Naive thymus-derived CD4-positive, alpha-beta T cell (primary cell): ENCODE data around the gene TRPM8. TPM values are rescaled to one million over a fixed set of nuclear protein-coding genes. Genes with fewer than 3 reads are reported as not detected.

Experiments
- ATAC-seq: fragments of 150-1000 bp; cut with Tn5 transposase; 2 replicates; pipeline ENCODE4 v1.10.0; 2021; ENCODE audit warnings: mild to moderate bottlenecking, moderate library complexity
- CTCF ChIA-PET: fragments of 350-600 bp; sonication (Branson Sonifier 250); formaldehyde crosslinking; loops from one replicate; lab custom pipeline; 2021; ENCODE audit warnings: antibody characterized with exemption; lab: Charles Lee
- POLR2A ChIA-PET: fragments of 350-600 bp; sonication (Branson Sonifier 250); formaldehyde crosslinking; loops from one replicate; lab custom pipeline; 2021; ENCODE audit warnings: antibody characterized with exemption, inconsistent platforms; lab: Charles Lee
- DNase-seq, 9 donors: peaks; one replicate each; pipeline versions ENCODE4 v3.0.0 to v3.0.0-alpha.2; 2020 to 2022; ENCODE audit warnings: mixed read lengths in 1 of 9
- H3K27ac ChIP-seq: one replicate; pipeline ENCODE4 v1.7.0; 2013; ENCODE audit warnings: mild to moderate bottlenecking, low read depth, low read length, moderate library complexity
- H3K27me3 ChIP-seq, 2 donors: one replicate each; pipeline ENCODE4 v1.7.0; 2013; ENCODE audit warnings: low read length in 2 of 2, mild to moderate bottlenecking in 2 of 2, moderate library complexity in 2 of 2; ENCODE audit not compliant: control insufficient read depth in 2 of 2, insufficient read depth in 2 of 2
- H3K36me3 ChIP-seq, 3 experiments: 1 replicate in 2 of 3; 2 replicates in 1 of 3; pipeline ENCODE4 v1.7.0; 2013; ENCODE audit warnings: low read length in 3 of 3, mild to moderate bottlenecking in 3 of 3, moderate library complexity in 1 of 3; ENCODE audit not compliant: insufficient read depth in 3 of 3, control insufficient read depth in 2 of 3
- H3K4me1 ChIP-seq, 2 donors: one replicate each; pipeline ENCODE4 v1.7.0; 2013; ENCODE audit warnings: low read length in 2 of 2, mild to moderate bottlenecking in 2 of 2, moderate library complexity in 1 of 2; ENCODE audit not compliant: control insufficient read depth in 2 of 2, insufficient read depth in 2 of 2
- H3K4me3 ChIP-seq: 2 replicates; pipeline ENCODE4 v1.7.0; 2013; ENCODE audit warnings: mild to moderate bottlenecking, low read length
- H3K9me3 ChIP-seq, 3 experiments: 1 replicate in 2 of 3; 2 replicates in 1 of 3; pipeline ENCODE4 v1.7.0; 2013; ENCODE audit warnings: low read length in 3 of 3; ENCODE audit not compliant: control insufficient read depth in 2 of 3
- H3K27ac Mint-ChIP-seq, 9 donors: one replicate each; pipeline ENCODE4 v1.8.0; 2020 to 2022; ENCODE audit warnings: mixed read lengths in 9 of 9, mild to moderate bottlenecking in 8 of 9, moderate library complexity in 5 of 9, inconsistent platforms in 2 of 9
- H3K27me3 Mint-ChIP-seq, 5 donors: one replicate each; pipeline ENCODE4 v1.8.0; 2021 to 2022; ENCODE audit warnings: mixed read lengths in 5 of 5, mild to moderate bottlenecking in 1 of 5
- H3K36me3 Mint-ChIP-seq, 5 donors: one replicate each; pipeline ENCODE4 v1.8.0; 2020 to 2022; ENCODE audit warnings: mixed read lengths in 5 of 5, mild to moderate bottlenecking in 3 of 5, inconsistent platforms in 1 of 5
- H3K4me1 Mint-ChIP-seq, 7 donors: one replicate each; pipeline ENCODE4 v1.8.0; 2020 to 2022; ENCODE audit warnings: mixed read lengths in 7 of 7, mild to moderate bottlenecking in 3 of 7, inconsistent platforms in 1 of 7
- H3K4me3 Mint-ChIP-seq, 10 donors: one replicate each; pipeline ENCODE4 v1.8.0; 2020 to 2022; ENCODE audit warnings: mild to moderate bottlenecking in 10 of 10, mixed read lengths in 10 of 10, moderate library complexity in 6 of 10, inconsistent platforms in 2 of 10
- H3K9me3 Mint-ChIP-seq, 11 donors: one replicate each; pipeline ENCODE4 v1.8.0; 2020 to 2022; ENCODE audit warnings: mixed read lengths in 11 of 11, mild to moderate bottlenecking in 4 of 11, inconsistent platforms in 1 of 11, moderate library complexity in 1 of 11
- intact Hi-C, 2 donors: fragments of 100-400 bp; cut with micrococcal nuclease; formaldehyde crosslinking; loops; one replicate each; pipeline ENCODE4 v1.15.1; 2023
- polyA plus RNA-seq, 2 donors: library from polyadenylated mRNA; unstranded; fragments of 300-500 nt; fragmentation: Illumina TruSeq; gene quantifications; one replicate each; pipeline ENCODE4 v1.2.3, GENCODE V29; 2021
- total RNA-seq, 6 experiments: library from RNA in 5 of 6; stranded (reverse) in 5 of 6; gene quantifications; 1 replicate in 5 of 6; 2 replicates in 1 of 6; pipeline ENCODE4 v1.2.3 and lab custom pipeline; 2021 to 2026

Gene TRPM8
- total and polyA plus RNA-seq, 7 experiments from 2014 or later, result not detected

GRCh38 chr2:233997707-233998106 is 80.5 kb downstream of the TRPM8 start:
- H3K4me1 Mint-ChIP-seq, result peaks cover 24 to 55% (median 44%) of the 10 kb centered on the region in 7 donors
- peaks cover 0 to 2% (median 0%) of the 10 kb centered on the region in 11 donors for H3K9me3 Mint-ChIP-seq
- ChIA-PET CTCF (interaction anchor here (0.6 to 1.6 kb wide), 3 partner anchors 12 to 457 kb away, joined by 3 to 6 read pairs (median 3); no protein-coding TSS in a partner anchor), POLR2A (interaction anchor here (1.2 kb wide), 1 partner anchor 9 kb away, joined by 7 read pairs; no protein-coding TSS in a partner anchor)
- Histone ChIP-seq H3K27ac (no peak overlapping the region), H3K4me3 (no peak overlapping the region), H3K9me3 (no peaks in the 10 kb centered on the region), H3K4me1 (peaks cover 21 to 24% of the 10 kb centered on the region in 2 donors), H3K36me3 (no peaks in the 10 kb centered on the region), H3K27me3 (no peaks in the 10 kb centered on the region)
- peaks cover 0 to 16% (median 0%) of the 10 kb centered on the region in 5 donors for H3K27me3 Mint-ChIP-seq
- H3K27ac Mint-ChIP-seq, result peak overlapping the region in 2 of 9 donors; percentile 41 to 49
- H3K36me3 Mint-ChIP-seq, result peaks cover 0 to 7% (median 0%) of the 10 kb centered on the region in 5 donors
- ATAC-seq, result no peak
- H3K4me3 Mint-ChIP-seq, result no peak overlapping the region
- no peak for DNase-seq
- intact Hi-C loops, result no loop called here

GRCh38 chr2:233999182-233999581 is 82.0 kb downstream of the TRPM8 start:
- peaks cover 0 to 7% (median 0%) of the 10 kb centered on the region in 5 donors for H3K36me3 Mint-ChIP-seq
- H3K27ac ChIP-seq, result no peak overlapping the region

GRCh38 chr2:234001380-234002160 is 84.4 kb downstream of the TRPM8 start:
- ChIA-PET CTCF (no interaction called here), POLR2A (no interaction called here)
- peaks cover 0 to 7% (median 0%) of the 10 kb centered on the region in 5 donors for H3K36me3 Mint-ChIP-seq
- no peak overlapping the region for H3K27ac ChIP-seq
- peaks cover 19 to 24% of the 10 kb centered on the region in 2 donors for H3K4me1 ChIP-seq
- intact Hi-C loops, result no loop called here
- ATAC-seq (peak; percentile 61), DNase-seq (peak in 6 of 9 donors; percentile 7 to 38 (median 26))
- H3K27me3 Mint-ChIP-seq, result peaks cover 0 to 43% (median 0%) of the 10 kb centered on the region in 5 donors
- H3K4me3 ChIP-seq, result no peak overlapping the region
- H3K9me3 Mint-ChIP-seq, result no peaks in the 10 kb centered on the region
- H3K27me3 ChIP-seq, result no peaks in the 10 kb centered on the region
- no peaks in the 10 kb centered on the region for H3K36me3 ChIP-seq
- H3K4me1 Mint-ChIP-seq, result peaks cover 20 to 39% (median 35%) of the 10 kb centered on the region in 7 donors
- H3K9me3 ChIP-seq, result no peaks in the 10 kb centered on the region
- peak overlapping the region; percentile 50 to 86 (median 73) for H3K27ac Mint-ChIP-seq
- H3K4me3 Mint-ChIP-seq, result peak overlapping the region; percentile 26 to 80 (median 56)

More at GRCh38 chr2:233999182-233999581, 82.0 kb downstream of the TRPM8 start:
- Histone ChIP-seq H3K4me3 (no peak overlapping the region), H3K27me3 (no peaks in the 10 kb centered on the region), H3K4me1 (peaks cover 19 to 24% of the 10 kb centered on the region in 2 donors), H3K9me3 (no peaks in the 10 kb centered on the region), H3K36me3 (no peaks in the 10 kb centered on the region)
- DNase-seq (no peak), ATAC-seq (no peak)
- no peak overlapping the region for H3K27ac Mint-ChIP-seq
- H3K4me1 Mint-ChIP-seq, result peaks cover 24 to 55% (median 47%) of the 10 kb centered on the region in 7 donors
- ChIA-PET POLR2A (interaction anchor here (1.2 kb wide), 1 partner anchor 26 kb away, joined by 3 read pairs; no protein-coding TSS in a partner anchor), CTCF (interaction anchor here (1.3 kb wide), 1 partner anchor 8 kb away, joined by 4 read pairs; no protein-coding TSS in a partner anchor)
- H3K4me3 Mint-ChIP-seq, result no peak overlapping the region
- intact Hi-C loops, result no loop called here
- H3K27me3 Mint-ChIP-seq, result peaks cover 0 to 25% (median 0%) of the 10 kb centered on the region in 5 donors
- H3K9me3 Mint-ChIP-seq, result peaks cover 0 to 2% (median 0%) of the 10 kb centered on the region in 11 donors

- Histone ChIP-seq H3K4me3 (no peak overlapping the region), H3K4me1 (peaks cover 19 to 24% of the 10 kb centered on the region in 2 donors), H3K9me3 (no peaks in the 10 kb centered on the region), H3K27ac (no peak overlapping the region), H3K27me3 (no peaks in the 10 kb centered on the region), H3K36me3 (no peaks in the 10 kb centered on the region)
- CTCF ChIA-PET, result no interaction called here
- DNase-seq, result no peak
- peak overlapping the region in 3 of 9 donors; percentile 12 to 68 (median 67) for H3K27ac Mint-ChIP-seq
- intact Hi-C loops, result no loop called here
- ATAC-seq, result no peak
- POLR2A ChIA-PET, result no interaction called here
- H3K4me3 Mint-ChIP-seq, result no peak overlapping the region
- no peaks in the 10 kb centered on the region for H3K9me3 Mint-ChIP-seq
- H3K27me3 Mint-ChIP-seq, result peaks cover 0 to 50% (median 0%) of the 10 kb centered on the region in 5 donors
- H3K4me1 Mint-ChIP-seq, result peaks cover 19 to 39% (median 33%) of the 10 kb centered on the region in 7 donors
- peaks cover 0 to 7% (median 0%) of the 10 kb centered on the region in 5 donors for H3K36me3 Mint-ChIP-seq
Measured at GRCh38 chr2:234002281-234002680, 85.1 kb downstream of the TRPM8 start.

- Histone ChIP-seq H3K27me3 (no peaks in the 10 kb centered on the region), H3K4me1 (peaks cover 19 to 24% of the 10 kb centered on the region in 2 donors), H3K27ac (no peak overlapping the region), H3K4me3 (no peak overlapping the region), H3K9me3 (no peaks in the 10 kb centered on the region), H3K36me3 (no peaks in the 10 kb centered on the region)
- peak overlapping the region in 1 of 9 donors; percentile 11 for H3K27ac Mint-ChIP-seq
- peaks cover 0 to 68% (median 0%) of the 10 kb centered on the region in 5 donors for H3K27me3 Mint-ChIP-seq
- ATAC-seq (no peak), DNase-seq (no peak)
- H3K36me3 Mint-ChIP-seq, result peaks cover 0 to 7% (median 0%) of the 10 kb centered on the region in 5 donors
- POLR2A ChIA-PET, result no interaction called here
- no peak overlapping the region for H3K4me3 Mint-ChIP-seq
- CTCF ChIA-PET, result no interaction called here
- intact Hi-C loops, result no loop called here
- peaks cover 0 to 1% (median 0%) of the 10 kb centered on the region in 11 donors for H3K9me3 Mint-ChIP-seq
- peaks cover 12 to 31% (median 25%) of the 10 kb centered on the region in 7 donors for H3K4me1 Mint-ChIP-seq
Measured at GRCh38 chr2:234003972-234004617, 86.9 kb downstream of the TRPM8 start.

GRCh38 chr2:234005126-234005525 is 88.0 kb downstream of the TRPM8 start:
- ChIA-PET POLR2A (no interaction called here), CTCF (interaction anchor here (0.7 kb wide), 1 partner anchor 484 kb away, joined by 4 read pairs; no protein-coding TSS in a partner anchor)
- Mint-ChIP-seq H3K4me3 (no peak overlapping the region), H3K36me3 (peaks cover 0 to 7% (median 0%) of the 10 kb centered on the region in 5 donors), H3K27me3 (peaks cover 0 to 75% (median 0%) of the 10 kb centered on the region in 5 donors), H3K27ac (no peak overlapping the region), H3K9me3 (peaks cover 0 to 1% (median 0%) of the 10 kb centered on the region in 11 donors), H3K4me1 (peaks cover 12 to 29% (median 26%) of the 10 kb centered on the region in 7 donors)
- Histone ChIP-seq H3K27ac (no peak overlapping the region), H3K4me1 (peaks cover 19 to 24% of the 10 kb centered on the region in 2 donors), H3K4me3 (no peak overlapping the region), H3K27me3 (no peaks in the 10 kb centered on the region), H3K36me3 (no peaks in the 10 kb centered on the region), H3K9me3 (no peaks in the 10 kb centered on the region)
- no peak for DNase-seq
- no peak for ATAC-seq
- intact Hi-C loops, result no loop called here
